SK-N-SH treated with all-trans-retinoic acid at 6 μM for 48 hours (cell line): Measurements from ENCODE around the gene SPTLC1.

Experiments
- ARNTL ChIP-seq: fragments of 450-650 bp; formaldehyde crosslinking; IDR thresholded peaks from 2 replicates; pipeline ENCODE4 v1.5.0; 2020; ENCODE audit warnings: low read depth, mild to moderate bottlenecking, moderate library complexity, borderline replicate concordance
- BACH2 ChIP-seq: fragments of 250-450 bp; sonication (Bioruptor Pico); IDR thresholded peaks from 2 replicates; pipeline ENCODE4 v1.9.0; 2021; ENCODE audit warnings: mild to moderate bottlenecking, borderline replicate concordance
- ZC3H10 ChIP-seq: fragments of 250-450 bp; sonication (Bioruptor Pico); IDR thresholded peaks from 2 replicates; pipeline ENCODE4 v1.5.1; 2021; ENCODE audit warnings: mild to moderate bottlenecking, moderate library complexity
- ZFP30 ChIP-seq: fragments of 450-650 bp; formaldehyde crosslinking; IDR thresholded peaks from 2 replicates; pipeline ENCODE4 v1.5.0; 2022; ENCODE audit warnings: mild to moderate bottlenecking, moderate library complexity
- ZNF565 ChIP-seq: fragments of 450-650 bp; formaldehyde crosslinking; conservative IDR thresholded peaks from 2 replicates; pipeline ENCODE4 v1.5.0; 2020; ENCODE audit warnings: low read depth, mild to moderate bottlenecking, moderate library complexity
- TF ChIP-seq, protein P1 (sequence below): fragments of 250-450 bp; sonication (Bioruptor Pico); IDR thresholded peaks from 2 replicates; pipeline ENCODE4 v1.8.0; 2020; ENCODE audit warnings: mild to moderate bottlenecking, moderate library complexity, borderline replicate concordance

DNA sequence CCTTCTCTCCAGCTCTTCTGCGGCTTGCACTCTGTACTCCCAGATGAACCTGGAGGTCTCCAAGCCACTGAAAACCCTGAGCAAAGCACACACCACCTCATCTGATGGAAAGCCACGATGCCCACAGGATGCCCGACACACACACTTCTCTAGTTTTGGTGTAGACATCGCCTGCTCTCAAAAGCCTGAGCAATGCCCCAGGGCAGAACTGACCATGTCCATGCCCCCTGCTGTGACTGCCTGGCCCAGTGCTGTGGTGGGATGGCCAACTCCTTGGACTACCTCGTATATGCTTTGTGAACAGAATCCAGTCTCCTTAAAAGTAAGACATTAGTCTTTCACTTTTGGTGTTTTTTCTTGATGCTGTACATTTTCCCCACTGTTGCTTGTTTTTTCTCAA lies 81.2 kb downstream of the SPTLC1 start:
- no peak for TF ChIP-seq ARNTL (CRISPR knock-in tag)
- TF ChIP-seq ZFP30 (CRISPR knock-in tag): no peak
- no peak for TF ChIP-seq ZNF565 (CRISPR knock-in tag)
- TF ChIP-seq BACH2 (CRISPR knock-in tag): no peak
- TF ChIP-seq, protein P1, sequence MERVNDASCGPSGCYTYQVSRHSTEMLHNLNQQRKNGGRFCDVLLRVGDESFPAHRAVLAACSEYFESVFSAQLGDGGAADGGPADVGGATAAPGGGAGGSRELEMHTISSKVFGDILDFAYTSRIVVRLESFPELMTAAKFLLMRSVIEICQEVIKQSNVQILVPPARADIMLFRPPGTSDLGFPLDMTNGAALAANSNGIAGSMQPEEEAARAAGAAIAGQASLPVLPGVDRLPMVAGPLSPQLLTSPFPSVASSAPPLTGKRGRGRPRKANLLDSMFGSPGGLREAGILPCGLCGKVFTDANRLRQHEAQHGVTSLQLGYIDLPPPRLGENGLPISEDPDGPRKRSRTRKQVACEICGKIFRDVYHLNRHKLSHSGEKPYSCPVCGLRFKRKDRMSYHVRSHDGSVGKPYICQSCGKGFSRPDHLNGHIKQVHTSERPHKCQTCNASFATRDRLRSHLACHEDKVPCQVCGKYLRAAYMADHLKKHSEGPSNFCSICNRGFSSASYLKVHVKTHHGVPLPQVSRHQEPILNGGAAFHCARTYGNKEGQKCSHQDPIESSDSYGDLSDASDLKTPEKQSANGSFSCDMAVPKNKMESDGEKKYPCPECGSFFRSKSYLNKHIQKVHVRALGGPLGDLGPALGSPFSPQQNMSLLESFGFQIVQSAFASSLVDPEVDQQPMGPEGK: no peak
- TF ChIP-seq ZC3H10: no peak
